ENCODE results near the gene CCDC63.

Gene CCDC63

GRCh38 chr12:110885152-110885840 lies 38.5 kb downstream of the CCDC63 start:
- DNase-seq: no peak

DNA sequence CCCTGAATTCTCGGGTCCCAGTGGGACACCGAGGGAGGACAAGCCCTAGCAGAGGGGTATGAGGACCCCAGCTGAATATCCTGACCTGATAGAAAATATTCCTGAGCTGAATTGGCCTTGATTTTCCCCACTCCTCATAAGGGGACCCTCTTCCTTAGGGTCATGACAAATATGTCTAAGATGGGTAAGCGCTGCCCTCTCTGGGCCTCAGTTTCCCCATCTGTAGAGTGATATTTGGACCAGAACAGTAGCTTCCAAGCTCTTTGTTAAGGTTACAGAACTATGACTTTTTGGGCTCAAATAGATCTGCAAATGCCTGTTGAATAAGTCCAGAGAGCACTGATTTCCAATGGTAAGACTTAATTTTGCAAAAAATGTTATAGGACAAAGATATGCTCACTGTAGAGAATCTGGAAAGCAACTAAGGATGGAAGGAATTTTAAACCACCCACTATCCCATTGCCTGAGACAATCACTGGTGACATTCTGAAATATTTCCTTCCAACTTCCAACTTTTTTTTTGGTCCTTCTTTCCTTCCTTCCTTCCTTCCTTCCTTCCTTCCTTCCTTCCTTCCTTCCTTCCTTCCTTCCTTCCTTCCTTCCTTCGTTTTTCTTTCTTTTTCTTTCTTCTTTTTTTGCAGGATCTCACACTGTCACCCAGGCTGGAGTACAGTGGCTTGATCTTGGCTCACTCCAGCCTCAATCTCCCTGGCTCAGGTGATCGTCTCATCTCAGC lies 41.6 kb downstream of the CCDC63 start:
- DNase-seq: no peak

DNA sequence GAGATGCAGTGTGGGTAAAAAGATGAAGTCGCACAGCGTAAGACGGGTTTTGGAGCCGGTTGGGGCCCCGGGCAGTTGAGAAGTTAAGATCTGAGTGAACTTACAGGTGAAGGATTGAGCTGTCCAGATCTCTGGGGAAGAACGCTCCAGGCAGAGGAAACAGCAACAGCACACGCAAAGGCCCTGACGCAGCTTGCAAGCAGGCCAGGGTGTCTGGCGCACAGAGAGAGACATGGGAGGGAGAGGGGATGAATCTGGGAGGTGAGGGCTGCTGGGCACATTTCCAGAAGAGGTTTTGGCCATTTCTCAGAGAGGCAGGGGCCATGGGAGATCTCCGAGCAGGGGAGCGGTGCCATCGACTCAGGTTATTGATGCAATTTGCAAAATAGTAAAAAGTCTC lies 42.6 kb downstream of the CCDC63 start:
- no peak for DNase-seq

GRCh38 chr12:110893956-110894355 lies 47.2 kb downstream of the CCDC63 start:
- DNase-seq: no peak

GRCh38 chr12:110896559-110896958 lies 49.8 kb downstream of the CCDC63 start:
- DNase-seq: no peak

GRCh38 chr12:110901401-110901800 lies 54.6 kb downstream of the CCDC63 start:
- no peak for DNase-seq

- DNase-seq: no peak
Measured at GRCh38 chr12:110903511-110903910, 56.7 kb downstream of the CCDC63 start.

- DNase-seq: no peak
Measured at GRCh38 chr12:110906083-110906482, 59.3 kb downstream of the CCDC63 start.

- DNase-seq: no peak
Measured at GRCh38 chr12:110906516-110906915, 59.7 kb downstream of the CCDC63 start.

GRCh38 chr12:110906985-110907384 lies 60.2 kb downstream of the CCDC63 start:
- no peak for DNase-seq

- DNase-seq: no peak
Measured at GRCh38 chr12:110907583-110907982, 60.8 kb downstream of the CCDC63 start.

- no peak for DNase-seq
Measured at GRCh38 chr12:110908377-110909152, 61.8 kb downstream of the CCDC63 start.

GRCh38 chr12:110912263-110912662 lies 65.5 kb downstream of the CCDC63 start:
- no peak for DNase-seq

GRCh38 chr12:110913119-110914056 lies 66.6 kb downstream of the CCDC63 start:
- DNase-seq: no peak

GRCh38 chr12:110916295-110916875 lies 69.6 kb downstream of the CCDC63 start:
- no peak for DNase-seq

DNA sequence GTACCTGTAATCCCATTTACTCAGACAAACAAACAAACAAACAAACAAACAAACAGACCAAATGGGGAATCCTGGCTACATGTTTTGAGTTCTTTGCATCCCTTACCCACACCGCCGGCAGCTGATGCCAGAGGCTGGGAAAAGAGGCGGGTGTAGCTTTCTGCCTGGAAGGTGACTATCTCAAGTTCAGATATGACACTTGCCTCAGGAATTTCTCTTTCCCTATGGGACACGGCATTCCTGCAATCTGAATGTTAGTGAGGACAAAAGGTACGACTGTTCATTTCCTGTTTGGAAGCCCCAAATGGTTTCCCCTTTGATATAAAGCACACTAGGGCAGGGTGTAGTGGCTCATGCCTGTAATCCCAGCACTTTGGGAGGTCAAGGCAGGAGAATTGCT lies 70.7 kb downstream of the CCDC63 start:
- no peak for DNase-seq

GRCh38 chr12:110917961-110918360 lies 71.2 kb downstream of the CCDC63 start:
- DNase-seq: no peak

GRCh38 chr12:110919720-110920119 lies 72.9 kb downstream of the CCDC63 start:
- no peak for DNase-seq

DNA sequence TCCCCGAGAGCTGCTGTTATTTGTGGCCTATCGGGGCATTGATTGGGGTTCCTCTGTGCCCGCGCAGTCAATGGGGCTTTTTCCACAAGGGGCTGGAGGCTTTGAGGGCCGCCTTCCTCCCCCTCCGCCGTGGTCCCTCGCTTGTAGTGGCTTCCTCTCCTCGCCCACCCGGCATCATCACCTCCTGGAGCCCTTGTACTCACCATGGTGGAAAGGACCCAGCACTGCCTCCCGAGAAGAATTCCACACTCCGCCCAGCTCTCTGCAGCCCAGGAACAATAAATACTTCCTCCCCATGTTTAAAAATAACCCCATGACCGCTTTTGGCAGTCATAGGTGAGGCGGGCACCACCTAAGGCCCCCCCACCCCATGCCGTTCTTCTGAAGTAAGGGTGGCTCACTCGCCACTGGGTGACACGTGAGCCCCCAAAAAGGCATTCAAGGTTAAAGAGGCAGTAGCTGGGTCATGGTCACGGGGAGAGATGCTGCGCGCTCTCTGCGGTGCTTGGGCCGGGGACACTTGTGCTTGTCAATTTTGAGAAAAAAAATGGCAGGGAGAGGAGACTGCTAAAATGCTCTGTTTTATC lies 73.6 kb downstream of the CCDC63 start, which contains the start of gene MYL2:
Gene MYL2, minus strand, starts transcription at position 256 of the 587 bp plus-strand sequence. Its CDS starts 50 bp downstream, at position 206.
- DNase-seq: no peak

GRCh38 chr12:110921262-110921661 lies 74.5 kb downstream of the CCDC63 start:
- DNase-seq: no peak

DNA sequence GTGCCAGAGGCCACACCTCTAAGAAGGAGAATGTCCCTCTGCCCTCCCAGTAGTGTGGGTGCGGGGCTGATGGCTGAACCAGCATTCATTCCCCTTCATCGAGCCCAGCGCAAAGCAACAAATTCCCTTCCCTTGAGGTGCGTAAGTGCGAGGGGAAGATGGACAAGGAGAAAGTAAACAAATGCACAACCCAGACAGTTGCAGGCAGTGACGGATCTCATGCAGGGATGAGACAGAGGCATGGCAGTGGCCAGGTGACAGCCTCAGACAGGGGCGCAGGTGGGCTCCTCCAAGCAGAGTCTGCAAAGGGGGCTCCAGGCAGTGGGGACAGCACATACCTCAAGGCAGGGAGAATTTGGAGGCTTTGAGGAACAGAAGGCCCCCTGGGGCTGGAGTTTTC lies 75.9 kb downstream of the CCDC63 start:
- DNase-seq: no peak

DNA sequence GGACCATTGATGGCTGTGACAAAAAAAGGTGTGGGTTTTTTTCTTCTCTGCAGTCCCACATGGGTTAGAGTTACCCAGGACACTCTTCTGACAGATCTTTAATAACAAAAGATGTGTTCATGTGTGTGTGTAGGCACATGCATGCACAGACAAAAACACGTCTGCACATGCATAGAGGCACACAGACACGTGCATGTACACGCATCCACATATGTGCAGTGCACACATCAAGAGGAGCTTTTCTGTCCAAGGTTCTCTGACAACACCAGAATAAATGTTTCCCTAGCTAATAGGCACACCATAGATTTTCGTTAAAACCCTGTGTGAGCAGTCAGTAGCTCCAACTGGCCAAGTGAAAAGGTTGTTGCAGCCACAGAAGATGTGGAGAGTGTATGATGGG lies 76.4 kb downstream of the CCDC63 start:
- DNase-seq: no peak
